Cerebellar cortex (tissue), 1 donor: Measurements from ENCODE around the gene NAPB.

ENCODE experiments used
- DNase-seq: peaks from one replicate; pipeline ENCODE4 v3.0.0-alpha.2; 2015; ENCODE audit warnings: low spot score

NAPB gene

GRCh38 chr20:23437126-23437899, 16.0 kb upstream of the NAPB start:
- DNase-seq, result no peak

GRCh38 chr20:23436681-23437080, 15.4 kb upstream of the NAPB start:
- peak; percentile 59 for DNase-seq

- DNase-seq, result peak; percentile 92
Measured at GRCh38 chr20:23435626-23436539, 14.6 kb upstream of the NAPB start.

GRCh38 chr20:23434521-23435313, 13.4 kb upstream of the NAPB start:
- peak; percentile 39 for DNase-seq

GRCh38 chr20:23433628-23434027, 12.3 kb upstream of the NAPB start:
- no peak for DNase-seq

GRCh38 chr20:23425129-23425528, 3.8 kb upstream of the NAPB start:
- no peak for DNase-seq

- peak; percentile 40 for DNase-seq
Measured at GRCh38 chr20:23419995-23420901, 1.0 kb downstream of the NAPB start.

GRCh38 chr20:23419657-23419994, 1.7 kb downstream of the NAPB start:
- no peak for DNase-seq

- no peak for DNase-seq
Measured at GRCh38 chr20:23417861-23418260, 3.4 kb downstream of the NAPB start.

- DNase-seq, result no peak
Measured at GRCh38 chr20:23415959-23416583, 5.2 kb downstream of the NAPB start.

- DNase-seq, result no peak
Measured at GRCh38 chr20:23415555-23415954, 5.7 kb downstream of the NAPB start.

GRCh38 chr20:23414526-23415188, 6.6 kb downstream of the NAPB start:
- DNase-seq, result no peak

- no peak for DNase-seq
Measured at GRCh38 chr20:23413862-23414422, 7.3 kb downstream of the NAPB start.

- DNase-seq, result peak; percentile 30
Measured at GRCh38 chr20:23412026-23412425, 9.3 kb downstream of the NAPB start.

- no peak for DNase-seq
Measured at GRCh38 chr20:23410916-23411695, 10.2 kb downstream of the NAPB start.

GRCh38 chr20:23409800-23410199, 11.5 kb downstream of the NAPB start:
- no peak for DNase-seq

- no peak for DNase-seq
Measured at GRCh38 chr20:23408957-23409356, 12.3 kb downstream of the NAPB start.

GRCh38 chr20:23407781-23408464, 13.4 kb downstream of the NAPB start:
- DNase-seq, result no peak

GRCh38 chr20:23406880-23407279, 14.4 kb downstream of the NAPB start:
- DNase-seq, result no peak
